Measurements from ENCODE around the gene RPL36.
"Not testable (repeated sequence)": the region's sequence is repeated elsewhere in the genome, so short reads cannot be mapped to it uniquely, and the experiment has no call there.

The RPL36 gene

GRCh38 chr19:5692723-5693194 is 2.7 kb downstream of the RPL36 start:
- peaks cover 52% of the 10 kb centered on the region for H3K36me3 Mint-ChIP-seq
- H3K9me3 Mint-ChIP-seq = no peaks in the 10 kb centered on the region
- H3K4me1 Mint-ChIP-seq = peaks cover 62% of the 10 kb centered on the region
- ATAC-seq = no peak
- H3K4me3 Mint-ChIP-seq = peak overlapping the region; percentile 96
- H3K27me3 Mint-ChIP-seq = no peaks in the 10 kb centered on the region
- H3K27ac Mint-ChIP-seq = peak overlapping the region; percentile 97

GRCh38 chr19:5693195-5694166 is 3.4 kb downstream of the RPL36 start:
- Mint-ChIP-seq H3K9me3 (no peaks in the 10 kb centered on the region), H3K4me3 (peak overlapping the region; percentile 96), H3K4me1 (peaks cover 62% of the 10 kb centered on the region), H3K36me3 (peaks cover 52% of the 10 kb centered on the region), H3K27ac (peak overlapping the region; percentile 97), H3K27me3 (no peaks in the 10 kb centered on the region)
- no peak for ATAC-seq

- peaks cover 70% of the 10 kb centered on the region for H3K4me1 Mint-ChIP-seq
- H3K4me3 Mint-ChIP-seq = no peak overlapping the region
- ATAC-seq = no peak
- H3K27me3 Mint-ChIP-seq = no peaks in the 10 kb centered on the region
- H3K27ac Mint-ChIP-seq = peak overlapping the region; percentile 53
- H3K9me3 Mint-ChIP-seq = no peaks in the 10 kb centered on the region
- H3K36me3 Mint-ChIP-seq = peaks cover 60% of the 10 kb centered on the region
Measured at GRCh38 chr19:5694167-5694955, 4.3 kb downstream of the RPL36 start.

- H3K27ac Mint-ChIP-seq = peak overlapping the region; percentile 53
- H3K9me3 Mint-ChIP-seq = no peaks in the 10 kb centered on the region
Measured at GRCh38 chr19:5694956-5695648, 5.0 kb downstream of the RPL36 start.

GRCh38 chr19:5695649-5696195 is 5.6 kb downstream of the RPL36 start:
- Mint-ChIP-seq H3K27me3 (no peaks in the 10 kb centered on the region), H3K36me3 (peaks cover 57% of the 10 kb centered on the region), H3K4me1 (peaks cover 58% of the 10 kb centered on the region), H3K4me3 (no peak overlapping the region), H3K9me3 (no peaks in the 10 kb centered on the region), H3K27ac (peak overlapping the region; percentile 53)
- ATAC-seq = peak; percentile 37

More at GRCh38 chr19:5694956-5695648, 5.0 kb downstream of the RPL36 start:
- peaks cover 64% of the 10 kb centered on the region for H3K4me1 Mint-ChIP-seq
- peak overlapping the region; percentile 47 for H3K4me3 Mint-ChIP-seq
- H3K27me3 Mint-ChIP-seq = no peaks in the 10 kb centered on the region
- ATAC-seq = no peak
- H3K36me3 Mint-ChIP-seq = peaks cover 60% of the 10 kb centered on the region

GRCh38 chr19:5696196-5697021 is 6.3 kb downstream of the RPL36 start:
- Mint-ChIP-seq H3K4me1 (peaks cover 52% of the 10 kb centered on the region), H3K27ac (peak overlapping the region; percentile 53), H3K4me3 (no peak overlapping the region), H3K9me3 (no peaks in the 10 kb centered on the region), H3K36me3 (peaks cover 59% of the 10 kb centered on the region), H3K27me3 (no peaks in the 10 kb centered on the region)
- ATAC-seq = no peak

GRCh38 chr19:5697022-5697889 is 7.2 kb downstream of the RPL36 start:
- Mint-ChIP-seq H3K27me3 (no peaks in the 10 kb centered on the region), H3K27ac (peak overlapping the region; percentile 12), H3K36me3 (peaks cover 64% of the 10 kb centered on the region), H3K9me3 (no peaks in the 10 kb centered on the region), H3K4me1 (peaks cover 51% of the 10 kb centered on the region), H3K4me3 (no peak overlapping the region)
- ATAC-seq = no peak

- no peak overlapping the region for H3K27ac Mint-ChIP-seq
- ATAC-seq = peak; percentile 3
Measured at GRCh38 chr19:5697890-5698634, 8.0 kb downstream of the RPL36 start.

GRCh38 chr19:5698635-5699422 is 8.7 kb downstream of the RPL36 start:
- peaks cover 37% of the 10 kb centered on the region for H3K4me1 Mint-ChIP-seq
- H3K27ac Mint-ChIP-seq = peak overlapping the region; percentile 63
- peak; percentile 40 for ATAC-seq
- H3K9me3 Mint-ChIP-seq = no peaks in the 10 kb centered on the region
- no peak overlapping the region for H3K4me3 Mint-ChIP-seq
- H3K27me3 Mint-ChIP-seq = no peaks in the 10 kb centered on the region
- peaks cover 59% of the 10 kb centered on the region for H3K36me3 Mint-ChIP-seq

More at GRCh38 chr19:5697890-5698634, 8.0 kb downstream of the RPL36 start:
- peaks cover 43% of the 10 kb centered on the region for H3K4me1 Mint-ChIP-seq
- no peaks in the 10 kb centered on the region for H3K27me3 Mint-ChIP-seq
- no peak overlapping the region for H3K4me3 Mint-ChIP-seq
- peaks cover 58% of the 10 kb centered on the region for H3K36me3 Mint-ChIP-seq
- no peaks in the 10 kb centered on the region for H3K9me3 Mint-ChIP-seq

- Mint-ChIP-seq H3K9me3 (no peaks in the 10 kb centered on the region), H3K27me3 (no peaks in the 10 kb centered on the region), H3K27ac (no peak overlapping the region), H3K36me3 (peaks cover 50% of the 10 kb centered on the region), H3K4me3 (no peak overlapping the region), H3K4me1 (peaks cover 22% of the 10 kb centered on the region)
- no peak for ATAC-seq
Measured at GRCh38 chr19:5700455-5701092, 10.5 kb downstream of the RPL36 start.

GRCh38 chr19:5702053-5702410 is 11.9 kb downstream of the RPL36 start:
- not testable (repeated sequence) for H3K27me3 Mint-ChIP-seq, ATAC-seq, H3K4me3 Mint-ChIP-seq, H3K27ac Mint-ChIP-seq, H3K9me3 Mint-ChIP-seq
- Mint-ChIP-seq H3K36me3 (peaks cover 57% of the 10 kb centered on the region), H3K4me1 (peaks cover 14% of the 10 kb centered on the region)

All from stimulated activated memory B cell treated with anti-CD40 and anti-IgM and Interleukin-4, amounts not matched to agents 10 μg/mL and 1 μg/mL and 100 μg/mL, for 72 hours (primary cell).